Neural cell (in vitro differentiated cells): ENCODE data around the gene FLOT1.

Experiments
- EP300 ChIP-seq: fragments of 450-650 bp; conservative IDR thresholded peaks from 2 replicates; pipeline ENCODE4 v1.6.1; 2014; ENCODE audit warnings: antibody characterized with exemption, mild to moderate bottlenecking, moderate library complexity; ENCODE audit not compliant: poor library complexity, severe bottlenecking
- POLR2AphosphoS5 ChIP-seq: IDR thresholded peaks from 2 replicates; pipeline ENCODE4 v1.6.1; 2012
- RAD21 ChIP-seq: fragments of 450-650 bp; conservative IDR thresholded peaks from 2 replicates; pipeline ENCODE4 v1.6.1; 2014; ENCODE audit warnings: antibody characterized with exemption, mild to moderate bottlenecking, moderate library complexity
- TAF1 ChIP-seq: IDR thresholded peaks from 2 replicates; pipeline ENCODE4 v1.6.1; 2012; ENCODE audit warnings: low read depth
- TF ChIP-seq, protein P1 (sequence below): fragments of 450-650 bp; IDR thresholded peaks from 2 replicates; pipeline ENCODE4 v1.5.1; 2014; ENCODE audit warnings: antibody characterized with exemption, mild to moderate bottlenecking, moderate library complexity; ENCODE audit not compliant: poor library complexity, severe bottlenecking
- TF ChIP-seq, protein P2 (sequence below): IDR thresholded peaks from 2 replicates; pipeline ENCODE4 v1.6.1; 2012; ENCODE audit warnings: borderline replicate concordance

DNA sequence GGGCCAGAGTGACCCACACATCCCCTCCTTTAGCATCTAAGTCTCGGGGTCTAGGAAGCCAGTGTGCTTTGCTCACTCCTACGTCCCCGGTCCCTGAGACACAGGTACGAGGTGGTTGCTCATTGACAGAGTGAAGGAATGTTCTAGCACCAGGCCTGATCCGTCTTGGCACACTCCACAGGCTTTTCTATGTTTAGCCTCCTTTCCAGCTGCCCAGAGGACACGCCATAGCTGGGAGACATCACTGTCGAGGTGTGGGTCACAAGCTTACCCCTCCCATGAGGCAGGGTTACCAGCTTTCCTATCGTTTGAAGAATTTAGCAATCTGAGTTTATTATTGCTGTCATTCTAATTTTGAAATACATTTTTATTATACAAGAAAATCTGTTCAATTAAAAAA lies 32.2 kb upstream of the FLOT1 start:
- TF ChIP-seq, protein P1, sequence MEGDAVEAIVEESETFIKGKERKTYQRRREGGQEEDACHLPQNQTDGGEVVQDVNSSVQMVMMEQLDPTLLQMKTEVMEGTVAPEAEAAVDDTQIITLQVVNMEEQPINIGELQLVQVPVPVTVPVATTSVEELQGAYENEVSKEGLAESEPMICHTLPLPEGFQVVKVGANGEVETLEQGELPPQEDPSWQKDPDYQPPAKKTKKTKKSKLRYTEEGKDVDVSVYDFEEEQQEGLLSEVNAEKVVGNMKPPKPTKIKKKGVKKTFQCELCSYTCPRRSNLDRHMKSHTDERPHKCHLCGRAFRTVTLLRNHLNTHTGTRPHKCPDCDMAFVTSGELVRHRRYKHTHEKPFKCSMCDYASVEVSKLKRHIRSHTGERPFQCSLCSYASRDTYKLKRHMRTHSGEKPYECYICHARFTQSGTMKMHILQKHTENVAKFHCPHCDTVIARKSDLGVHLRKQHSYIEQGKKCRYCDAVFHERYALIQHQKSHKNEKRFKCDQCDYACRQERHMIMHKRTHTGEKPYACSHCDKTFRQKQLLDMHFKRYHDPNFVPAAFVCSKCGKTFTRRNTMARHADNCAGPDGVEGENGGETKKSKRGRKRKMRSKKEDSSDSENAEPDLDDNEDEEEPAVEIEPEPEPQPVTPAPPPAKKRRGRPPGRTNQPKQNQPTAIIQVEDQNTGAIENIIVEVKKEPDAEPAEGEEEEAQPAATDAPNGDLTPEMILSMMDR, result no peak
- TF ChIP-seq TAF1 (no peak), POLR2AphosphoS5 (no peak), RAD21 (no peak), EP300 (no peak)
- TF ChIP-seq, protein P2, sequence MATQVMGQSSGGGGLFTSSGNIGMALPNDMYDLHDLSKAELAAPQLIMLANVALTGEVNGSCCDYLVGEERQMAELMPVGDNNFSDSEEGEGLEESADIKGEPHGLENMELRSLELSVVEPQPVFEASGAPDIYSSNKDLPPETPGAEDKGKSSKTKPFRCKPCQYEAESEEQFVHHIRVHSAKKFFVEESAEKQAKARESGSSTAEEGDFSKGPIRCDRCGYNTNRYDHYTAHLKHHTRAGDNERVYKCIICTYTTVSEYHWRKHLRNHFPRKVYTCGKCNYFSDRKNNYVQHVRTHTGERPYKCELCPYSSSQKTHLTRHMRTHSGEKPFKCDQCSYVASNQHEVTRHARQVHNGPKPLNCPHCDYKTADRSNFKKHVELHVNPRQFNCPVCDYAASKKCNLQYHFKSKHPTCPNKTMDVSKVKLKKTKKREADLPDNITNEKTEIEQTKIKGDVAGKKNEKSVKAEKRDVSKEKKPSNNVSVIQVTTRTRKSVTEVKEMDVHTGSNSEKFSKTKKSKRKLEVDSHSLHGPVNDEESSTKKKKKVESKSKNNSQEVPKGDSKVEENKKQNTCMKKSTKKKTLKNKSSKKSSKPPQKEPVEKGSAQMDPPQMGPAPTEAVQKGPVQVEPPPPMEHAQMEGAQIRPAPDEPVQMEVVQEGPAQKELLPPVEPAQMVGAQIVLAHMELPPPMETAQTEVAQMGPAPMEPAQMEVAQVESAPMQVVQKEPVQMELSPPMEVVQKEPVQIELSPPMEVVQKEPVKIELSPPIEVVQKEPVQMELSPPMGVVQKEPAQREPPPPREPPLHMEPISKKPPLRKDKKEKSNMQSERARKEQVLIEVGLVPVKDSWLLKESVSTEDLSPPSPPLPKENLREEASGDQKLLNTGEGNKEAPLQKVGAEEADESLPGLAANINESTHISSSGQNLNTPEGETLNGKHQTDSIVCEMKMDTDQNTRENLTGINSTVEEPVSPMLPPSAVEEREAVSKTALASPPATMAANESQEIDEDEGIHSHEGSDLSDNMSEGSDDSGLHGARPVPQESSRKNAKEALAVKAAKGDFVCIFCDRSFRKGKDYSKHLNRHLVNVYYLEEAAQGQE, result no peak
